ENCODE results near the gene DHTKD1.
"Not testable (repeated sequence)": the region's sequence is repeated elsewhere in the genome, so short reads cannot be mapped to it uniquely, and the experiment has no call there.

The DHTKD1 gene

GRCh38 chr10:12071441-12071840 is 2.7 kb downstream of the DHTKD1 start:
- not testable (repeated sequence) for DNase-seq

GRCh38 chr10:12073526-12073925 is 4.8 kb downstream of the DHTKD1 start:
- no peak for DNase-seq

GRCh38 chr10:12077580-12078180 is 8.9 kb downstream of the DHTKD1 start:
- no peak for DNase-seq

GRCh38 chr10:12081470-12081869 is 12.7 kb downstream of the DHTKD1 start:
- DNase-seq: no peak

GRCh38 chr10:12081879-12082557 is 13.3 kb downstream of the DHTKD1 start:
- no peak for DNase-seq

GRCh38 chr10:12088919-12089318 is 20.2 kb downstream of the DHTKD1 start:
- no peak for DNase-seq

GRCh38 chr10:12091421-12091820 is 22.7 kb downstream of the DHTKD1 start:
- DNase-seq: no peak

- DNase-seq: not testable (repeated sequence)
Measured at GRCh38 chr10:12097361-12097760, 28.6 kb downstream of the DHTKD1 start.

GRCh38 chr10:12097791-12098190 is 29.0 kb downstream of the DHTKD1 start:
- peak; percentile 57 for DNase-seq

- DNase-seq: no peak
Measured at GRCh38 chr10:12098966-12099365, 30.2 kb downstream of the DHTKD1 start.

GRCh38 chr10:12103802-12104201 is 35.0 kb downstream of the DHTKD1 start:
- DNase-seq: no peak

- no peak for DNase-seq
Measured at GRCh38 chr10:12107781-12108180, 39.0 kb downstream of the DHTKD1 start.

GRCh38 chr10:12109286-12109685 is 40.5 kb downstream of the DHTKD1 start:
- DNase-seq: no peak

- no peak for DNase-seq
Measured at GRCh38 chr10:12111528-12111927, 42.8 kb downstream of the DHTKD1 start.

- DNase-seq: no peak
Measured at GRCh38 chr10:12113627-12114026, 44.9 kb downstream of the DHTKD1 start.

- DNase-seq: no peak
Measured at GRCh38 chr10:12121673-12122072, 52.9 kb downstream of the DHTKD1 start.

GRCh38 chr10:12129222-12130111 is 60.7 kb downstream of the DHTKD1 start, which contains the start of gene SEC61A2:
Gene SEC61A2, plus strand, starts transcription at chr10:12129677. Its CDS starts 111 bp downstream, at chr10:12129788.
- peak; percentile 70 for DNase-seq

GRCh38 chr10:12130237-12130872 is 61.6 kb downstream of the DHTKD1 start:
- peak; percentile 34 for DNase-seq

GRCh38 chr10:12135631-12136030 is 66.9 kb downstream of the DHTKD1 start:
- no peak for DNase-seq

GRCh38 chr10:12140038-12140437 is 71.3 kb downstream of the DHTKD1 start:
- DNase-seq: no peak

- DNase-seq: no peak
Measured at GRCh38 chr10:12144538-12144937, 75.8 kb downstream of the DHTKD1 start.

GRCh38 chr10:12150163-12150562 is 81.4 kb downstream of the DHTKD1 start:
- DNase-seq: no peak

- DNase-seq: no peak
Measured at GRCh38 chr10:12154516-12154915, 85.8 kb downstream of the DHTKD1 start.

Measured in NCI-H1105 treated with DMSO at 0.1 percent for 48 hours (cell line).